ENCODE results near the gene ANKDD1B. TPM values are rescaled to one million over a fixed set of nuclear protein-coding genes. Genes with fewer than 3 reads are reported as not detected.

ANKDD1B gene
- total RNA-seq, 1 donor from 2014 or later, result 1.0 TPM

- H3K9me3 Mint-ChIP-seq, result no peaks in the 10 kb centered on the region
- DNase-seq (no peak), ATAC-seq (ENCODE audit: low read depth) (no peak)
- no peaks in the 10 kb centered on the region for H3K36me3 Mint-ChIP-seq (ENCODE audit: low read depth)
- no peak overlapping the region for H3K4me3 Mint-ChIP-seq
- H3K27ac Mint-ChIP-seq, result no peak overlapping the region
- H3K4me1 Mint-ChIP-seq, result no peaks in the 10 kb centered on the region
- ChIA-PET CTCF (no interaction called here), POLR2A (no interaction called here)
- intact Hi-C loops (cut with micrococcal nuclease), result no loop called here
- TF ChIP-seq CTCF (IDR thresholded peaks at IDR 0.05), result no peak
- no peaks in the 10 kb centered on the region for H3K27me3 Mint-ChIP-seq
Measured at GRCh38 chr5:75623846-75624245, 12.6 kb downstream of the ANKDD1B start.

GRCh38 chr5:75626959-75627358 lies 15.7 kb downstream of the ANKDD1B start:
- DNase-seq (no peak), ATAC-seq (ENCODE audit: low read depth) (no peak)
- Mint-ChIP-seq H3K9me3 (no peaks in the 10 kb centered on the region), H3K4me1 (no peaks in the 10 kb centered on the region), H3K27me3 (no peaks in the 10 kb centered on the region), H3K27ac (no peak overlapping the region), H3K36me3 (ENCODE audit: low read depth) (no peaks in the 10 kb centered on the region), H3K4me3 (no peak overlapping the region)
- ChIA-PET CTCF (no interaction called here), POLR2A (no interaction called here)
- TF ChIP-seq CTCF (IDR thresholded peaks at IDR 0.05), result no peak
- intact Hi-C loops (cut with micrococcal nuclease), result no loop called here

- H3K4me3 Mint-ChIP-seq, result no peak overlapping the region
- no peaks in the 10 kb centered on the region for H3K9me3 Mint-ChIP-seq
- no peaks in the 10 kb centered on the region for H3K27me3 Mint-ChIP-seq
- no peak for TF ChIP-seq CTCF (IDR thresholded peaks at IDR 0.05)
- ChIA-PET POLR2A (no interaction called here), CTCF (no interaction called here)
- intact Hi-C loops (cut with micrococcal nuclease), result no loop called here
- DNase-seq (no peak), ATAC-seq (ENCODE audit: low read depth) (no peak)
- H3K27ac Mint-ChIP-seq, result no peak overlapping the region
- no peaks in the 10 kb centered on the region for H3K4me1 Mint-ChIP-seq
- no peaks in the 10 kb centered on the region for H3K36me3 Mint-ChIP-seq (ENCODE audit: low read depth)
Measured at GRCh38 chr5:75627801-75628200, 16.5 kb downstream of the ANKDD1B start.

GRCh38 chr5:75630875-75631274 lies 19.6 kb downstream of the ANKDD1B start:
- no peaks in the 10 kb centered on the region for H3K4me1 Mint-ChIP-seq
- no peak for DNase-seq
- H3K9me3 Mint-ChIP-seq, result no peaks in the 10 kb centered on the region
- no peak overlapping the region for H3K4me3 Mint-ChIP-seq
- ChIA-PET CTCF (no interaction called here), POLR2A (no interaction called here)
- no peak for TF ChIP-seq CTCF (IDR thresholded peaks at IDR 0.05)
- H3K27ac Mint-ChIP-seq, result no peak overlapping the region
- no peaks in the 10 kb centered on the region for H3K36me3 Mint-ChIP-seq (ENCODE audit: low read depth)
- intact Hi-C loops (cut with micrococcal nuclease), result no loop called here
- no peaks in the 10 kb centered on the region for H3K27me3 Mint-ChIP-seq
- no peak for ATAC-seq (ENCODE audit: low read depth)

GRCh38 chr5:75632321-75632720 lies 21.1 kb downstream of the ANKDD1B start:
- ChIA-PET CTCF (no interaction called here), POLR2A (no interaction called here)
- no peaks in the 10 kb centered on the region for H3K9me3 Mint-ChIP-seq
- no peak overlapping the region for H3K27ac Mint-ChIP-seq
- ATAC-seq (ENCODE audit: low read depth) (no peak), DNase-seq (no peak)
- H3K4me1 Mint-ChIP-seq, result no peaks in the 10 kb centered on the region
- no peaks in the 10 kb centered on the region for H3K27me3 Mint-ChIP-seq
- intact Hi-C loops (cut with micrococcal nuclease), result no loop called here
- no peaks in the 10 kb centered on the region for H3K36me3 Mint-ChIP-seq (ENCODE audit: low read depth)
- no peak overlapping the region for H3K4me3 Mint-ChIP-seq
- TF ChIP-seq CTCF (IDR thresholded peaks at IDR 0.05), result no peak

Measured in activated B cell treated with CpG ODN at 0.5 μM for 24 hours (primary cell).